BE2C (cell line): Measurements from ENCODE around the gene CPT1B. TPM values are rescaled to one million over a fixed set of nuclear protein-coding genes. Genes with fewer than 3 reads are reported as not detected.
A peak's percentile ranks its signal among the peaks of the same experiment; 100 is the strongest.

Source experiments
- DNase-seq: peaks from one replicate; pipeline ENCODE4 v3.0.0-alpha.2; 2020
- H3K27me3 ChIP-seq: fragments of 250-450 bp; sonication (Bioruptor Pico); 2 replicates; pipeline ENCODE4 v1.5.1; 2020; ENCODE audit warnings: mild to moderate bottlenecking
- H3K36me3 ChIP-seq: fragments of 250-450 bp; sonication (Bioruptor Pico); 2 replicates; pipeline ENCODE4 v1.5.1; 2020; ENCODE audit warnings: mild to moderate bottlenecking
- H3K4me1 ChIP-seq: fragments of 250-450 bp; sonication (Bioruptor Pico); 2 replicates; pipeline ENCODE4 v1.5.1; 2020
- H3K4me3 ChIP-seq: 2 replicates; pipeline ENCODE4 v1.5.1; 2011; ENCODE audit warnings: low read depth, low read length
- H3K9me3 ChIP-seq: fragments of 250-450 bp; sonication (Bioruptor Pico); 2 replicates; pipeline ENCODE4 v1.5.1; 2020
- polyA plus RNA-seq: library from polyadenylated mRNA; unstranded; fragments of >200 nt; gene quantifications from one replicate; pipeline ENCODE4 v1.2.1, GENCODE V29; 2012; ENCODE audit warnings: low read depth, missing spikeins; ENCODE audit not compliant: insufficient read length, insufficient read depth
- TF ChIP-seq, protein P1 (sequence below): IDR thresholded peaks from 2 replicates; pipeline ENCODE4 v1.5.1; 2012; ENCODE audit warnings: mild to moderate bottlenecking, low read depth, low read length

The CPT1B gene
- 37.0 TPM for polyA plus RNA-seq

DNA sequence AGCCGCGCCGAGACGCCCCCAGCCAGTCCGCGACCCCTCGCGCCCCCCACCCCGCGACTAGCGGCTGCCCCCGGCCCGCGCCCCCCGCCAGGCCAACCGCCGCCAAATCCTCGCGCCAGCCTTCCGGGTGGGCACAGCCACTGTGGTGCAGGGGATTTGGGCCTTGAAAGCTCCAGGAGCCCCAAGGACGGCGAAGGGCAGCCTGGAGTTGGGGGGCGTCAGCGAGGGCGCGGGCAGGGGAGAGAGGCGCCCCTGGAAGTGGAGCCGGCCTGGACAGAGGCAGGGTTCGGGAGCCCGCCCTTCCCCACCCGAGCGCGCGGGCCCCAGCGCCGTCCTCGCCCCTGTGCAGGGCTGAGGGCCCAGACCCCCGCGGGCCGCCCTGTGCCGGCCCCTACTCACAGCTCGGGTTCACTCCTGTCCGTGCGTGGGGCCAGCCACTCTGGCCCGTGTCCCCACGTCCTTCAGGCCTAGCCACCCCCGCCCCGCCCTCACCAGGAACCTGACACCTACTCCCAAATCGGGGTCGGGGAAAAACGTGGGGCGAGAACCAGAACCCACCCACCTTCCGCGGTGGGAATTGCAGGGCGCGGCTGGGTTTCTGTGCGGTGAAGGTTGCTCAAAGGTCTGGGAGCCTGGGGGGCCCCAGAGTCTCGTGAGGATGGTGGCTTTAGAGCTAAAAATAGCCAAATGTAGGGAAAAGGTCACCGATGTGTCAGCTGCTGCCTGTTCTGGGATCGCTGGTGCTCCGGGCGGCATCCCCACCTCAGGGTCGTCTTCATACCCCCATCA is at the start of gene CPT1B:
CPT1B (minus strand) TSS at position 441 of the 789 bp plus-strand sequence. CDS start 512 bp downstream, outside the sequence.
- no peaks in the 10 kb centered on the region for H3K9me3 ChIP-seq
- no peaks in the 10 kb centered on the region for H3K27me3 ChIP-seq
- no peak within 1 kb of the TSS for H3K4me3 ChIP-seq
- 0 out of 2 replicates have a peak, but pooled peaks cover 3% of the 10 kb centered on the region for H3K36me3 ChIP-seq
- no peaks in the 10 kb centered on the region for H3K4me1 ChIP-seq
- TF ChIP-seq, protein P1, sequence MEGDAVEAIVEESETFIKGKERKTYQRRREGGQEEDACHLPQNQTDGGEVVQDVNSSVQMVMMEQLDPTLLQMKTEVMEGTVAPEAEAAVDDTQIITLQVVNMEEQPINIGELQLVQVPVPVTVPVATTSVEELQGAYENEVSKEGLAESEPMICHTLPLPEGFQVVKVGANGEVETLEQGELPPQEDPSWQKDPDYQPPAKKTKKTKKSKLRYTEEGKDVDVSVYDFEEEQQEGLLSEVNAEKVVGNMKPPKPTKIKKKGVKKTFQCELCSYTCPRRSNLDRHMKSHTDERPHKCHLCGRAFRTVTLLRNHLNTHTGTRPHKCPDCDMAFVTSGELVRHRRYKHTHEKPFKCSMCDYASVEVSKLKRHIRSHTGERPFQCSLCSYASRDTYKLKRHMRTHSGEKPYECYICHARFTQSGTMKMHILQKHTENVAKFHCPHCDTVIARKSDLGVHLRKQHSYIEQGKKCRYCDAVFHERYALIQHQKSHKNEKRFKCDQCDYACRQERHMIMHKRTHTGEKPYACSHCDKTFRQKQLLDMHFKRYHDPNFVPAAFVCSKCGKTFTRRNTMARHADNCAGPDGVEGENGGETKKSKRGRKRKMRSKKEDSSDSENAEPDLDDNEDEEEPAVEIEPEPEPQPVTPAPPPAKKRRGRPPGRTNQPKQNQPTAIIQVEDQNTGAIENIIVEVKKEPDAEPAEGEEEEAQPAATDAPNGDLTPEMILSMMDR, result no peak
- DNase-seq, result no peak

DNA sequence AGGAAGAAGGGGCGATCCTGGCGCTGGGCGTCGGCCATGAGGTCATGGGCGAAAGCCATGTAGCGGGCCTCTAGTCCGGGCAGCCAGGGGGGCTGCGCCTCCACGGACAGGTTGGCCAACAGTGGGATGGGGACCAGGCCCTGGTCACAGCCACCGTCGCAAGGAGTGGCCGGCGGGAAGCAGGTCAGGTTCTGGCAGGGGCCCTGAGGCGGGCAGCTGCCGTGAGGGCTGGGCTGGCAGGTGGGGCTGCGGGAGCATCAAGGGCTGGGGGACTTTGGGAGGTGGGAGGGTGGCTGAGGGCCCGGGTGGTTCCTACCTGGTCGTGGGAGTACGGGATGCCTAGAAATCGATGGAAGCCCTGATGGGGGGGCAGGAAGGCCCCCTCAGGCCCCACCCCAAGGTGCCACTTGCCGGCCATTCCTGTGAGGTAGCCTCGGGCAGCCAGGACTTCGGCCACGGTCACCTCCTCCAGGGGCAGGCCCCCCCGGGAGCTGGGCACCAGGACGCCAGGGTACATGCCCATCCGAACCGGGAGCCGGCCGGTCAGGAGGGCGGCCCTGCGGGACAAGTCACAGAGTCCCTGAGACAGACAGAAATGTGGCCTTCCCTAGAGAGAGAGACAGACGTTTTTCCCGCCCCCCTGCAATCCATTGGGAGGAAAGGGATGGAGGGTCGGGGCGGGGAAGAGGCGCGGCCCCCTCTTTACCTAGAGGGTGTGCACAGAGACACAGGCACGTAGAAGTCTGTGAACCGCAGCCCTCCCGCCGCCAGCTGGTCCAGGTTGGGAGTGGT is 48.8 kb upstream of the CPT1B start:
- H3K4me3 ChIP-seq, result peak overlapping the region; percentile 78
- peak; percentile 33 for DNase-seq
- H3K9me3 ChIP-seq, result no peaks in the 10 kb centered on the region
- H3K4me1 ChIP-seq, result no peaks in the 10 kb centered on the region
- H3K36me3 ChIP-seq, result no peaks in the 10 kb centered on the region
- peaks cover 7% of the 10 kb centered on the region for H3K27me3 ChIP-seq
- TF ChIP-seq, protein P1, result no peak

DNA sequence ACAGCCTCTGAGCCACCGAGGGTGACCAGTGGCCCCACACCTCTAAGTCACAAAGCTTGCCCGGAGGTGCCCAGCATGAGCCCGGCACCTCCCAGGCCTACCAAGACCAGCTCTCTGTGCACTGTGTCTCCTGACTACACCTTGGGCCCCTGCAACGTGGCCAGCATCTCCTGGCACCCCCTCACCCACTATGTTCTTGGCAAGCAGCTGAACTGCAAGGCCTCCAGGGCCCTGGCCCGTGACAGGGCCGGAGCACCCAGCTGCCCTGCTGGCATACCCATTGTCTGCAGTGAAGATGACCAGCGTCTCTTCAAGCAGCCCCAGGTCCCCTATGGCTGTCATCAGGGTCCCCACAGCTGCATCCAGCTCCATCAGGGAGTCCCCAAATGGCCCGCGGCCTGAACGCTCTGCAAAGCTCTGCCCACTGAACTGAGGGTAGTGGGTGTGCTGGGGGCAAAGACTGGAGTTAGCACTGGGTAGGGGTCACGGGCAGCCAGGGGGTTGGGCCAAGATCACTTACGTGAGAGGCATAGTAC is 48.2 kb upstream of the CPT1B start:
- Histone ChIP-seq H3K9me3 (no peaks in the 10 kb centered on the region), H3K36me3 (no peaks in the 10 kb centered on the region), H3K4me3 (no peak overlapping the region), H3K27me3 (peaks cover 13% of the 10 kb centered on the region), H3K4me1 (no peaks in the 10 kb centered on the region)
- TF ChIP-seq, protein P1, result no peak; the same call in 1 of the 2 replicates
- DNase-seq, result no peak

DNA sequence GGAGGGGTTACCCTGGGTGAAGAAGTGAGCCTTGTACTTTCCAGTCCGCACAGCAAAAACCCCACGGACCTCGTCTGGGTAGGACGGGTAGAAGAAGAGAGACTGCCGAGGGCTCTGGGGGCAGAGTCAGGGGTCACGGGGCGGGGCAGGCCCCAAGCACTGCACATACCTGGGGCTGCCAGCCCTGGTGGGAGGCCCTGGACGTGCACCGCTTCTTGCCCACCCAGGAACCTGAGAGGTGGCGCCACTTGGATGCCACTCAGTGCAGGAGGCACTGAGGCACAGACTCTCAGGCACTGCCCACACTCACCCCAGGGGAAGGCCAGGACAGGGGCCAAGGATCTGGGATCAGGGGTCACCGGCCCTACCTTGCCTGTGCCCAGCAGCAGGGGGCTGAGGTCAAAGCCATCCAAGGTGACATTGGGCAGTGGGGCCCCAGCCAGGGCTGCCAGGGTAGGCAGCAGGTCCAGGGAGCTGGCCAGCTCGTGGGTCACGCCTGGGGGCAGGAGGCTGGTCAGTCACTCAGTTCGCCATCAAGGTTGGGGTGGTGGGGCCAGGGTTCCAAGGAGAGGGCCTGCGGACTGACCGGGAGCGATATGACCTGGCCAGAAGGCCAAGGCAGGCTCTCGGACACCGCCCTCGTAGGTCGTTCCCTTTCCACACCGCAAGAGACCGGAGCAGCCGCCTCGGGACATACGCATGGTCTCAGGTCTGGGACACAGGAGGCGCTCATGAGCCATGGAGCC is 47.5 kb upstream of the CPT1B start:
- no peak for DNase-seq
- H3K36me3 ChIP-seq, result no peaks in the 10 kb centered on the region
- peaks cover 20% of the 10 kb centered on the region for H3K27me3 ChIP-seq
- no peaks in the 10 kb centered on the region for H3K9me3 ChIP-seq
- TF ChIP-seq, protein P1, result no peak
- no peaks in the 10 kb centered on the region for H3K4me1 ChIP-seq
- no peak overlapping the region for H3K4me3 ChIP-seq

DNA sequence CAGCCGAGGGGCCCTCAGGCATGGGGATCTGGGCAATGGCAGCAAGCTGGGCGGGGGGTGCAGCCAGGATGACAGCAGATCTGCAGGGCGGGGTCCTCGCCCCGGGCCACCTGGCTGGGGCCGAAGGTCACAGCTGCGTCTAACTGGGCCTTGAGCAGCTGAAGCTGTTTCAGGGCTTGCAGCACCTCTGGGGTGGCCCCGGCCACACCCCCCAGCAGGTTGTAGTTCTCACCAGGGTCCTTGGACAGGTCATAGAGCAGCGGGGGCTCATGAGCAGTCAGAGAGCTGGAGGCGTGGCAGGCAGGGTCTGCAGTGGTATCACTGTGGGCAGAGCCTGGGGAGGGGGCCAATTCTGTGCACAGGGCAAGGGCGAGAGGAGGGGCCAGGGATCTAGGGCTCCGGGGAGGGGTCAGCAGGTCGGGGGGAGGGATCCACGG is 46.9 kb upstream of the CPT1B start:
- Histone ChIP-seq H3K9me3 (no peaks in the 10 kb centered on the region), H3K36me3 (no peaks in the 10 kb centered on the region), H3K27me3 (peaks cover 22% of the 10 kb centered on the region), H3K4me3 (no peak overlapping the region), H3K4me1 (0 out of 2 replicates have a peak, but pooled peaks cover 2% of the 10 kb centered on the region)
- no peak for DNase-seq
- TF ChIP-seq, protein P1, result no peak
